Measurements from ENCODE around the gene TP73. TPM values are rescaled to one million over a fixed set of nuclear protein-coding genes. Genes with fewer than 3 reads are reported as not detected.

TP73 gene
- polyA plus RNA-seq, 1 donor from 2014 or later, result not detected

GRCh38 chr1:3698660-3699408, 46.5 kb downstream of the TP73 start:
- no peaks in the 10 kb centered on the region for H3F3A ChIP-seq (ENCODE audit: insufficient read depth, low read length, poor library complexity, severe bottlenecking)
- no peak overlapping the region for H3K9ac ChIP-seq (ENCODE audit: low read length)
- no peaks in the 10 kb centered on the region for H3K36me3 ChIP-seq (ENCODE audit: insufficient read depth, low read length)
- no peak overlapping the region for H3K4me2 ChIP-seq (ENCODE audit: low read length)
- H3K4me3 ChIP-seq (ENCODE audit: low read length), result no peak overlapping the region
- no peaks in the 10 kb centered on the region for H3K9me3 ChIP-seq (ENCODE audit: low read length)
- H3K27me3 ChIP-seq (ENCODE audit: insufficient read depth, low read depth, low read length), result no peaks in the 10 kb centered on the region
- H4K20me1 ChIP-seq (ENCODE audit: insufficient read depth), result no peaks in the 10 kb centered on the region
- H2AFZ ChIP-seq (ENCODE audit: low read depth, low read length), result no peak overlapping the region
- no peak overlapping the region for H3K27ac ChIP-seq (ENCODE audit: low read length)
- H3K79me2 ChIP-seq (replicated peaks; ENCODE audit: insufficient read depth, low read length), result no peaks in the 10 kb centered on the region
- H3K9me2 ChIP-seq (ENCODE audit: insufficient read depth, low read length), result no peaks in the 10 kb centered on the region
- TF ChIP-seq, protein P1, sequence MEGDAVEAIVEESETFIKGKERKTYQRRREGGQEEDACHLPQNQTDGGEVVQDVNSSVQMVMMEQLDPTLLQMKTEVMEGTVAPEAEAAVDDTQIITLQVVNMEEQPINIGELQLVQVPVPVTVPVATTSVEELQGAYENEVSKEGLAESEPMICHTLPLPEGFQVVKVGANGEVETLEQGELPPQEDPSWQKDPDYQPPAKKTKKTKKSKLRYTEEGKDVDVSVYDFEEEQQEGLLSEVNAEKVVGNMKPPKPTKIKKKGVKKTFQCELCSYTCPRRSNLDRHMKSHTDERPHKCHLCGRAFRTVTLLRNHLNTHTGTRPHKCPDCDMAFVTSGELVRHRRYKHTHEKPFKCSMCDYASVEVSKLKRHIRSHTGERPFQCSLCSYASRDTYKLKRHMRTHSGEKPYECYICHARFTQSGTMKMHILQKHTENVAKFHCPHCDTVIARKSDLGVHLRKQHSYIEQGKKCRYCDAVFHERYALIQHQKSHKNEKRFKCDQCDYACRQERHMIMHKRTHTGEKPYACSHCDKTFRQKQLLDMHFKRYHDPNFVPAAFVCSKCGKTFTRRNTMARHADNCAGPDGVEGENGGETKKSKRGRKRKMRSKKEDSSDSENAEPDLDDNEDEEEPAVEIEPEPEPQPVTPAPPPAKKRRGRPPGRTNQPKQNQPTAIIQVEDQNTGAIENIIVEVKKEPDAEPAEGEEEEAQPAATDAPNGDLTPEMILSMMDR (IDR thresholded peaks at IDR 0.05; ENCODE audit: poor library complexity, severe bottlenecking), result no peak
- TF ChIP-seq MXI1 (conservative IDR thresholded peaks at IDR 0.05; ENCODE audit: poor library complexity, severe bottlenecking) (no peak), EP300 (conservative IDR thresholded peaks at IDR 0.05; ENCODE audit: poor library complexity, severe bottlenecking) (no peak), TAF1 (IDR thresholded peaks at IDR 0.05; ENCODE audit: low read depth) (no peak), POLR2AphosphoS5 (IDR thresholded peaks at IDR 0.05) (no peak), EZH2 (IDR thresholded peaks at IDR 0.05; ENCODE audit: borderline replicate concordance, insufficient read depth, low read length, poor library complexity, severe bottlenecking) (no peak), RAD21 (conservative IDR thresholded peaks at IDR 0.05) (no peak), REST (IDR thresholded peaks at IDR 0.05; ENCODE audit: borderline replicate concordance) (no peak), SMC3 (conservative IDR thresholded peaks at IDR 0.05; ENCODE audit: poor library complexity) (no peak)

DNA sequence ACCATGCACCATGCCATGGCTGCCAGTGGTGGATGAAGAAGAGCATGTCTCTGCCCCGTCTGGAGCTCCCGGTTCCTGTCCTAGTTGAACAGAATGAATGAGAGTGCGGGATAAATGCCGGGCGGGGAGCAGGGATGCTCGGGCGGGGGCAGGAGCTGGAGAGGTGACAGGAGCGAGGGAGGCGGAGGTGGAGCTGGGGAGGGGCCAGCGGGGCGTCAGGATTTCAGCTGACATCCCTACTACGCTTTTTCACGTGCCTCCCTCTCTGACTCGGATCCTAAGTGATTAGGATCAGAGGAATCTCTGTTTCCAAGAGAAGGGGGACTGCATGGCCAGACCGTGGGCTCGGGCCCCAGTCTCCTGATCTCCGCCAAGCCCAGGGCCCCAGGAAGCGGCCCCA, 47.3 kb downstream of the TP73 start:
- no peak for TF ChIP-seq POLR2AphosphoS5 (IDR thresholded peaks at IDR 0.05)
- TF ChIP-seq EP300 (conservative IDR thresholded peaks at IDR 0.05; ENCODE audit: poor library complexity, severe bottlenecking), result no peak
- TF ChIP-seq RAD21 (conservative IDR thresholded peaks at IDR 0.05), result no peak
- TF ChIP-seq MXI1 (conservative IDR thresholded peaks at IDR 0.05; ENCODE audit: poor library complexity, severe bottlenecking), result no peak
- no peak for TF ChIP-seq SMC3 (conservative IDR thresholded peaks at IDR 0.05; ENCODE audit: poor library complexity)
- TF ChIP-seq REST (IDR thresholded peaks at IDR 0.05; ENCODE audit: borderline replicate concordance), result no peak
- Histone ChIP-seq H3K27me3 (ENCODE audit: insufficient read depth, low read depth, low read length) (no peaks in the 10 kb centered on the region), H2AFZ (ENCODE audit: low read depth, low read length) (no peak overlapping the region), H3K9ac (ENCODE audit: low read length) (no peak overlapping the region), H3K79me2 (replicated peaks; ENCODE audit: insufficient read depth, low read length) (no peaks in the 10 kb centered on the region), H3K4me3 (ENCODE audit: low read length) (no peak overlapping the region), H3K27ac (ENCODE audit: low read length) (no peak overlapping the region), H3K4me2 (ENCODE audit: low read length) (no peak overlapping the region), H3K9me2 (ENCODE audit: insufficient read depth, low read length) (no peaks in the 10 kb centered on the region), H3K9me3 (ENCODE audit: low read length) (no peaks in the 10 kb centered on the region), H4K20me1 (ENCODE audit: insufficient read depth) (no peaks in the 10 kb centered on the region), H3F3A (ENCODE audit: insufficient read depth, low read length, poor library complexity, severe bottlenecking) (no peaks in the 10 kb centered on the region), H3K36me3 (ENCODE audit: insufficient read depth, low read length) (no peaks in the 10 kb centered on the region)

Data from neural cell (in vitro differentiated cells).